GM12878 (cell line): ENCODE data around the gene CAMTA1. TPM values are rescaled to one million over a fixed set of nuclear protein-coding genes. Genes with fewer than 3 reads are reported as not detected.

Experiments
- ATAC-seq: fragments of 200-7000 bp; cut with Tn5 transposase; 3 replicates; pipeline ENCODE4 v1.9.1; 2020; ENCODE audit warnings: mild to moderate bottlenecking, moderate library complexity
- BruUV-seq: library from RNA; stranded (reverse); fragments of 400-500 nt; replicated peaks from 2 replicates; lab custom pipeline; 2021; lab: Mats Ljungman, UMichigan
- CTCF ChIA-PET: fragments of 300-600 bp; sonication (Branson Sonifier 250); formaldehyde crosslinking; extraction: SDS; loops from one replicate; lab custom pipeline; 2021; ENCODE audit warnings: inconsistent platforms; lab: Yijun Ruan, JAX
- POLR2A ChIA-PET: fragments of 350-600 bp; formaldehyde crosslinking; extraction: SDS; loops from one replicate; lab custom pipeline; 2021; ENCODE audit warnings: inconsistent platforms; lab: Charles Lee
- RAD21 ChIA-PET: fragments of 300-600 bp; sonication (Branson Sonifier 250); formaldehyde crosslinking; loops from one replicate; lab custom pipeline; 2023; ENCODE audit warnings: antibody characterized with exemption; ENCODE audit not compliant: unreplicated experiment; lab: Charles Lee
- SMC1A ChIA-PET: fragments of 300-600 bp; sonication (Branson Sonifier 250); formaldehyde crosslinking; loops from one replicate; lab custom pipeline; 2023; ENCODE audit not compliant: unreplicated experiment, uncharacterized antibody; lab: Charles Lee
- DNase-seq: peaks from one replicate; pipeline ENCODE4 v3.0.0-alpha.2; 2011; ENCODE audit warnings: low read depth, low spot score
- FAIRE-seq: peaks from 3 replicates; lab custom pipeline; 2011; peaks lifted over from hg19 to GRCh38; lab: Jason Lieb, UNC
- H2AFZ ChIP-seq: 2 replicates; pipeline ENCODE4 v1.6.0; 2011; ENCODE audit warnings: low read depth, low read length, control low read depth; ENCODE audit not compliant: control insufficient read depth
- H3K27ac ChIP-seq: 2 replicates; pipeline ENCODE4 v1.5.1; 2011; ENCODE audit warnings: control low read depth; ENCODE audit not compliant: control insufficient read depth, insufficient read depth
- H3K27me3 ChIP-seq, 2 experiments: replicated peaks in 1 of 2; 2 replicates each; pipeline versions ENCODE4 v1.6.0 to v1.6.1; 2011; ENCODE audit warnings: low read length in 1 of 2; ENCODE audit not compliant: control insufficient read depth in 2 of 2, insufficient read depth in 2 of 2
- H3K36me3 ChIP-seq, 2 experiments: 2 replicates each; pipeline ENCODE4 v1.5.1; 2011; ENCODE audit warnings: low read length in 1 of 2; ENCODE audit not compliant: control insufficient read depth in 2 of 2, insufficient read depth in 2 of 2
- H3K4me1 ChIP-seq: 2 replicates; pipeline ENCODE4 v1.6.1; 2011; ENCODE audit warnings: mild to moderate bottlenecking, low read length, moderate library complexity, mixed read lengths; ENCODE audit not compliant: control insufficient read depth, insufficient read depth
- H3K4me2 ChIP-seq: 2 replicates; pipeline ENCODE4 v1.6.0; 2011; ENCODE audit warnings: control low read depth; ENCODE audit not compliant: control insufficient read depth, insufficient read depth
- H3K4me3 ChIP-seq: fragments of 200-600 bp; sonication (generic); 2 replicates; pipeline ENCODE4 v1.5.1; 2016
- H3K79me2 ChIP-seq: 2 replicates; pipeline ENCODE4 v1.6.0; 2011; ENCODE audit warnings: low read length; ENCODE audit not compliant: control insufficient read depth, insufficient read depth
- H3K9ac ChIP-seq: 2 replicates; pipeline ENCODE4 v1.8.0; 2011; ENCODE audit warnings: low read length, control low read depth, mixed read lengths; ENCODE audit not compliant: control insufficient read depth, insufficient read depth
- H3K9me3 ChIP-seq: replicated peaks from 3 replicates; pipeline ENCODE4 v1.5.1; 2011; ENCODE audit warnings: mild to moderate bottlenecking, low read length; ENCODE audit not compliant: control insufficient read depth, insufficient read depth
- H4K20me1 ChIP-seq: 2 replicates; pipeline ENCODE4 v1.6.0; 2011; ENCODE audit not compliant: control insufficient read depth, insufficient read depth
- ASH2L ChIP-seq: fragments of 300-600, 200-600 bp; sonication (generic); IDR thresholded peaks from 2 replicates; pipeline ENCODE4 v1.6.1; 2017; ENCODE audit warnings: low read depth, mild to moderate bottlenecking, borderline replicate concordance
- POLR2AphosphoS2 ChIP-seq: IDR thresholded peaks from 2 replicates; pipeline ENCODE4 v1.6.1; 2011; ENCODE audit warnings: low read depth, mild to moderate bottlenecking, low read length, improper control_type of control experiment, moderate library complexity
- ZBED1 ChIP-seq: IDR thresholded peaks from 2 replicates; pipeline ENCODE4 v1.6.1; 2016; ENCODE audit warnings: borderline replicate concordance
- ZZZ3 ChIP-seq: IDR thresholded peaks from 2 replicates; pipeline ENCODE4 v1.6.1; 2011; ENCODE audit warnings: low read depth; ENCODE audit not compliant: control insufficient read depth, insufficient read length
- WGBS: methylation state at CpG from one replicate; pipeline ENCODE4 v1.1.6; 2016; ENCODE audit warnings: low lambda C conversion rate; ENCODE audit not compliant: insufficient replicate concordance, insufficient coverage; ENCODE audit errors: missing lambda C conversion rate; 5-methylcytosine and 5-hydroxymethylcytosine counted together
- in situ Hi-C: fragments of 300-500 bp; cut with MboI; formaldehyde crosslinking; loops from 9 replicates; pipeline ENCODE4 v1.14.3; 2018; ENCODE audit warnings: mixed read lengths
- intact Hi-C: fragments of 100-400 bp; cut with micrococcal nuclease; formaldehyde crosslinking; loops from one replicate; pipeline ENCODE4 v1.14.2; 2022; ENCODE audit not compliant: unreplicated experiment
- polyA plus RNA-seq, 11 experiments: library from polyadenylated mRNA; depleted of rRNA in 4 of 11; unstranded in 6 of 11; stranded (reverse) in 5 of 11; fragments of >200 nt; fragmentation: Nextera tagmentation in 4 of 11; fragmentation: Illumina TruSeq in 1 of 11; extraction: Ambion mirVana in 4 of 11; extraction: Trizol in 1 of 11; gene quantifications; 1 replicate in 1 of 11; 2 replicates in 10 of 11; pipeline versions ENCODE4 v1.2.1 to v1.2.3, GENCODE V29; 2011 to 2016; ENCODE audit warnings: inconsistent platforms in 2 of 11, missing spikeins in 2 of 11, low read depth in 1 of 11
- total RNA-seq, 4 experiments: library from RNA; depleted of rRNA in 3 of 4; stranded (reverse); fragments of >200 nt in 3 of 4; fragmentation: Illumina TruSeq in 1 of 4; extraction: Trizol in 1 of 4; gene quantifications; 2 replicates each; pipeline versions ENCODE4 v1.2.1 to v1.2.3, GENCODE V29; 2013 to 2021
- TF ChIP-seq, protein P1 (sequence below): IDR thresholded peaks from 2 replicates; pipeline ENCODE4 v1.6.1; 2012; ENCODE audit warnings: low read depth, low read length, improper control_type of control experiment
- TF ChIP-seq, protein P2 (sequence below): fragments of 450-650 bp; IDR thresholded peaks from 2 replicates; pipeline ENCODE4 v1.6.1; 2017; ENCODE audit warnings: mild to moderate bottlenecking, moderate library complexity
- TF ChIP-seq, protein P3 (sequence below): fragments of 450-650 bp; IDR thresholded peaks from 2 replicates; pipeline ENCODE4 v1.6.1; 2017; ENCODE audit warnings: borderline replicate concordance

CAMTA1 gene
- total and polyA plus RNA-seq, 10 of the 15 experiments (the other 5 are each of a cell fraction or from before 2014, with no cell fraction given) = 37.7 to 148 (median 76.4) TPM

DNA sequence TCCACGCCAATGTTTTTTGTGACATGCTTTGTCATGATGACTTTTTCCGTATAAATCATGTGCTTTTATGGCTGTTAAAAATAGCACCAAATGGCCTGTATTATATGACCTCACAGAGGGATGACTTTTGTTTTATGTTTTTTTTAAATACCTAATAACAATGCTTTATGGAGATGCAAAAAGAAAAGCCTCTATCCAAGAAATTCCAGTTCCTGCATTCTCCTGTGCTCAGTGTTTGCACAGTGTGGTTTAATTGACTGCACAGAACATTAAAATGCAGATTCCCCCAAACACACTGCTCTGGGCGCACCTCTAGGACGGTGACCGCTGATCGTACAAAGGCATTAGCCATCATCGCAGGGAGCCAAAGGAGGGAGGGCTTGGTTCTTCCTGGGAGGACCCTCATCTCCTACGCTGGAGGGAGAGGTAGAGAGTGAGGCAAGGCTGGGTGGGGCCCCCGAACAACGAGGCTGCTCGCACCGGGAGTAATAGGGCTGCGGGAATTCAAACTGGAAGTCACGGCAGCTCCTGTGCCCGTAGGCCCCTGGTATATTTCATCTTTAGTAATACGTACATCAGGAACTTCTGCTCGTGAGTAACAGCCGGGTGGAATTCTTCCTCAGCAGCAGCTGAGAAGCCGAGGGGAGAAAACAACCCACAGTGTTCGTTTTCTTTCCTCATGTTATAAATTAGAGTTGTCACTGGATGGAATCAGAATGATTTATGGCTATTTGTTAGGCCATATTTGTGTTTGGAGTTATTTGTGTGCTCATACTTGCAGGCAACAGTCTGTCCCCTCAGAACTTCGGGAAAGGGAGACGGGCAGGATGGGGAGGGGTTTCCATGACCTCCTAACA lies 465.6 kb downstream of the CAMTA1 start:
- FAIRE-seq (no peak), ATAC-seq (no peak), DNase-seq (no peak)
- Histone ChIP-seq H4K20me1 (no peaks in the 10 kb centered on the region), H3K9ac (no peak overlapping the region), H3K4me1 (no peaks in the 10 kb centered on the region), H3K4me3 (no peak overlapping the region), H3K9me3 (no peaks in the 10 kb centered on the region), H3K27me3 (peaks cover 1 to 2% of the 10 kb centered on the region in 2 experiments; a peak in 3 of 4 replicates), H3K79me2 (no peaks in the 10 kb centered on the region), H2AFZ (no peak overlapping the region), H3K4me2 (no peak overlapping the region), H3K36me3 (no peaks in the 10 kb centered on the region), H3K27ac (no peak overlapping the region)
- ChIA-PET RAD21 (no interaction called here), POLR2A (no interaction called here), SMC1A (no interaction called here), CTCF (no interaction called here)
- WGBS = 48% methylated on average over 22 of the region's 22 CpGs
- intact Hi-C loops = no loop called here
- no peak for TF ChIP-seq POLR2AphosphoS2
- in situ Hi-C loops = no loop called here
- BruUV-seq = no TSS peak

DNA sequence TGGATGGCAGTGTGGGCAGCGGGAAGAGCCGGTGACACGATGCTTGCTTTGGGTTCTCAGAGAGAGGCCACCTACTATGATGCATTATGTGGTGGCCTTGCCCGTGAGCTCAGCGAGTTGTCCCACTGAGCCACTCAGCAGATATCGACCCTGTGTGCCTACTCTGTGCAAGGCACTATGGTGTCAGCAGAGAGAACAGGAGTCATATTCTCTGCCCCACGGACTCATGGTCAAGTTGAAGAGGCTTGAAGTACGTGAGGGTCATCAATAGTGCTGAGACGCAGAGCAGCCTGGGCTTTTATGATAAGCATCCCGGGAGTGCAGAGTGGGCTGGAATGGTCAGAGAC lies 466.2 kb downstream of the CAMTA1 start:
- FAIRE-seq (no peak), ATAC-seq (no peak), DNase-seq (no peak)
- WGBS = 43% methylated on average over 10 of the region's 10 CpGs
- H3K4me3 ChIP-seq = no peak overlapping the region
- in situ Hi-C loops = no loop called here
- H3K79me2 ChIP-seq = no peaks in the 10 kb centered on the region
- no peaks in the 10 kb centered on the region for H4K20me1 ChIP-seq
- intact Hi-C loops = no loop called here
- peaks cover 1 to 2% of the 10 kb centered on the region in 2 experiments; a peak in 3 of 4 replicates for H3K27me3 ChIP-seq
- H3K9ac ChIP-seq = no peak overlapping the region
- H3K27ac ChIP-seq = no peak overlapping the region
- no TSS peak for BruUV-seq
- H3K4me1 ChIP-seq = no peaks in the 10 kb centered on the region
- H3K36me3 ChIP-seq = no peaks in the 10 kb centered on the region
- H2AFZ ChIP-seq = no peak overlapping the region
- no peaks in the 10 kb centered on the region for H3K9me3 ChIP-seq
- RAD21 ChIA-PET = no interaction called here
- H3K4me2 ChIP-seq = no peak overlapping the region
- CTCF ChIA-PET = no interaction called here
- SMC1A ChIA-PET = no interaction called here
- POLR2A ChIA-PET = no interaction called here
- no peak for TF ChIP-seq ZBED1
- TF ChIP-seq, protein P1, sequence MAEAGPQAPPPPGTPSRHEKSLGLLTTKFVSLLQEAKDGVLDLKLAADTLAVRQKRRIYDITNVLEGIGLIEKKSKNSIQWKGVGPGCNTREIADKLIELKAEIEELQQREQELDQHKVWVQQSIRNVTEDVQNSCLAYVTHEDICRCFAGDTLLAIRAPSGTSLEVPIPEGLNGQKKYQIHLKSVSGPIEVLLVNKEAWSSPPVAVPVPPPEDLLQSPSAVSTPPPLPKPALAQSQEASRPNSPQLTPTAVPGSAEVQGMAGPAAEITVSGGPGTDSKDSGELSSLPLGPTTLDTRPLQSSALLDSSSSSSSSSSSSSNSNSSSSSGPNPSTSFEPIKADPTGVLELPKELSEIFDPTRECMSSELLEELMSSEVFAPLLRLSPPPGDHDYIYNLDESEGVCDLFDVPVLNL = no peak
- no peak for TF ChIP-seq ASH2L
- TF ChIP-seq ZZZ3 = no peak
- TF ChIP-seq, protein P2, sequence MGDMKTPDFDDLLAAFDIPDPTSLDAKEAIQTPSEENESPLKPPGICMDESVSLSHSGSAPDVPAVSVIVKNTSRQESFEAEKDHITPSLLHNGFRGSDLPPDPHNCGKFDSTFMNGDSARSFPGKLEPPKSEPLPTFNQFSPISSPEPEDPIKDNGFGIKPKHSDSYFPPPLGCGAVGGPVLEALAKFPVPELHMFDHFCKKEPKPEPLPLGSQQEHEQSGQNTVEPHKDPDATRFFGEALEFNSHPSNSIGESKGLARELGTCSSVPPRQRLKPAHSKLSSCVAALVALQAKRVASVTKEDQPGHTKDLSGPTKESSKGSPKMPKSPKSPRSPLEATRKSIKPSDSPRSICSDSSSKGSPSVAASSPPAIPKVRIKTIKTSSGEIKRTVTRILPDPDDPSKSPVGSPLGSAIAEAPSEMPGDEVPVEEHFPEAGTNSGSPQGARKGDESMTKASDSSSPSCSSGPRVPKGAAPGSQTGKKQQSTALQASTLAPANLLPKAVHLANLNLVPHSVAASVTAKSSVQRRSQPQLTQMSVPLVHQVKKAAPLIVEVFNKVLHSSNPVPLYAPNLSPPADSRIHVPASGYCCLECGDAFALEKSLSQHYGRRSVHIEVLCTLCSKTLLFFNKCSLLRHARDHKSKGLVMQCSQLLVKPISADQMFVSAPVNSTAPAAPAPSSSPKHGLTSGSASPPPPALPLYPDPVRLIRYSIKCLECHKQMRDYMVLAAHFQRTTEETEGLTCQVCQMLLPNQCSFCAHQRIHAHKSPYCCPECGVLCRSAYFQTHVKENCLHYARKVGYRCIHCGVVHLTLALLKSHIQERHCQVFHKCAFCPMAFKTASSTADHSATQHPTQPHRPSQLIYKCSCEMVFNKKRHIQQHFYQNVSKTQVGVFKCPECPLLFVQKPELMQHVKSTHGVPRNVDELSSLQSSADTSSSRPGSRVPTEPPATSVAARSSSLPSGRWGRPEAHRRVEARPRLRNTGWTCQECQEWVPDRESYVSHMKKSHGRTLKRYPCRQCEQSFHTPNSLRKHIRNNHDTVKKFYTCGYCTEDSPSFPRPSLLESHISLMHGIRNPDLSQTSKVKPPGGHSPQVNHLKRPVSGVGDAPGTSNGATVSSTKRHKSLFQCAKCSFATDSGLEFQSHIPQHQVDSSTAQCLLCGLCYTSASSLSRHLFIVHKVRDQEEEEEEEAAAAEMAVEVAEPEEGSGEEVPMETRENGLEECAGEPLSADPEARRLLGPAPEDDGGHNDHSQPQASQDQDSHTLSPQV = no peak
- TF ChIP-seq, protein P3, sequence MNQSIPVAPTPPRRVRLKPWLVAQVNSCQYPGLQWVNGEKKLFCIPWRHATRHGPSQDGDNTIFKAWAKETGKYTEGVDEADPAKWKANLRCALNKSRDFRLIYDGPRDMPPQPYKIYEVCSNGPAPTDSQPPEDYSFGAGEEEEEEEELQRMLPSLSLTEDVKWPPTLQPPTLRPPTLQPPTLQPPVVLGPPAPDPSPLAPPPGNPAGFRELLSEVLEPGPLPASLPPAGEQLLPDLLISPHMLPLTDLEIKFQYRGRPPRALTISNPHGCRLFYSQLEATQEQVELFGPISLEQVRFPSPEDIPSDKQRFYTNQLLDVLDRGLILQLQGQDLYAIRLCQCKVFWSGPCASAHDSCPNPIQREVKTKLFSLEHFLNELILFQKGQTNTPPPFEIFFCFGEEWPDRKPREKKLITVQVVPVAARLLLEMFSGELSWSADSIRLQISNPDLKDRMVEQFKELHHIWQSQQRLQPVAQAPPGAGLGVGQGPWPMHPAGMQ = no peak
